Panc1 (cell line): ENCODE data around the gene KCNMA1. TPM values are rescaled to one million over a fixed set of nuclear protein-coding genes. Genes with fewer than 3 reads are reported as not detected.

Experiments used
- ATAC-seq: fragments of 200-7000 bp; cut with Tn5 transposase; 2 replicates; pipeline ENCODE4 v1.9.1; 2020; ENCODE audit warnings: mild to moderate bottlenecking, moderate library complexity
- BruUV-seq: library from RNA; stranded (reverse); fragments of 400-500 nt; replicated peaks from 2 replicates; lab custom pipeline; 2021; lab: Mats Ljungman, UMichigan
- CTCF ChIA-PET: fragments of 300-600 bp; sonication (Branson Sonifier 250); formaldehyde crosslinking; loops from one replicate; lab custom pipeline; 2022; ENCODE audit warnings: antibody characterized with exemption; lab: Charles Lee
- POLR2A ChIA-PET: fragments of 300-600 bp; sonication (Branson Sonifier 250); formaldehyde crosslinking; loops from one replicate; lab custom pipeline; 2022; ENCODE audit warnings: antibody characterized with exemption; lab: Charles Lee
- DNase-seq: peaks from one replicate; pipeline ENCODE4 v3.0.0-alpha.2; 2010; ENCODE audit warnings: low read depth, low spot score
- H3K27ac ChIP-seq: 2 replicates; pipeline ENCODE4 v1.5.1; 2011; ENCODE audit warnings: mild to moderate bottlenecking, low read length, inconsistent platforms
- H3K27me3 ChIP-seq: fragments of 200-500 bp; sonication (Bioruptor generic); 2 replicates; pipeline ENCODE4 v1.6.0; 2014; ENCODE audit warnings: low read length, inconsistent platforms; ENCODE audit not compliant: control insufficient read depth, insufficient read depth
- H3K36me3 ChIP-seq: fragments of 200-500 bp; sonication (Bioruptor generic); 2 replicates; pipeline ENCODE4 v1.5.1; 2014; ENCODE audit warnings: inconsistent platforms, mild to moderate bottlenecking, low read length, moderate library complexity; ENCODE audit not compliant: control insufficient read depth, insufficient read depth
- H3K4me1 ChIP-seq: 2 replicates; pipeline ENCODE4 v1.5.1; 2011; ENCODE audit warnings: inconsistent platforms, mild to moderate bottlenecking, low read length, moderate library complexity; ENCODE audit not compliant: control insufficient read depth, insufficient read depth
- H3K4me3 ChIP-seq, 2 experiments: 2 replicates each; pipeline ENCODE4 v1.5.1; 2011 to 2012; ENCODE audit warnings: low read depth in 2 of 2, low read length in 2 of 2, mild to moderate bottlenecking in 2 of 2, inconsistent platforms in 1 of 2, moderate library complexity in 1 of 2
- H3K9me3 ChIP-seq: fragments of 200-500 bp; sonication (Bioruptor generic); 2 replicates; pipeline ENCODE4 v1.5.1; 2014; ENCODE audit warnings: low read depth, mild to moderate bottlenecking, inconsistent platforms, low read length, moderate library complexity; ENCODE audit not compliant: control insufficient read depth, insufficient read depth
- POLR2AphosphoS5 ChIP-seq: IDR thresholded peaks from 2 replicates; pipeline ENCODE4 v1.6.1; 2012; ENCODE audit warnings: mild to moderate bottlenecking, low read depth, low read length, moderate library complexity
- SIN3A ChIP-seq: IDR thresholded peaks from 2 replicates; pipeline ENCODE4 v1.6.1; 2012; ENCODE audit warnings: low read depth, mild to moderate bottlenecking, low read length, moderate library complexity, borderline replicate concordance; ENCODE audit not compliant: insufficient read depth
- TCF7L2 ChIP-seq: IDR thresholded peaks from 2 replicates; pipeline ENCODE4 v1.6.1; 2011; ENCODE audit warnings: mild to moderate bottlenecking, low read depth, low read length, inconsistent platforms
- in situ Hi-C: cut with HindIII; loops from 2 replicates; pipeline ENCODE4 v1.10.0; 2016; ENCODE audit warnings: low sequenced_read_pairs, low pct_unique_long_range_greater_than_20kb
- intact Hi-C: fragments of 100-400 bp; cut with micrococcal nuclease; formaldehyde crosslinking; loops from one replicate; pipeline ENCODE4 v1.10.0; 2022; ENCODE audit not compliant: unreplicated experiment
- total RNA-seq: library from RNA; stranded (reverse); gene quantifications from one replicate; pipeline ENCODE4 v1.2.1, GENCODE V29; 2021; ENCODE audit not compliant: unreplicated experiment
- TF ChIP-seq, protein P1 (sequence below): fragments of 450-650 bp; IDR thresholded peaks from 2 replicates; pipeline ENCODE4 v1.5.1; 2017; ENCODE audit warnings: mild to moderate bottlenecking
- TF ChIP-seq, protein P2 (sequence below), 2 experiments: IDR thresholded peaks; 2 replicates each; pipeline ENCODE4 v1.6.1; 2011 to 2012; ENCODE audit warnings: low read depth in 2 of 2, control low read depth in 1 of 2, low read length in 1 of 2, mild to moderate bottlenecking in 1 of 2, moderate library complexity in 1 of 2; ENCODE audit not compliant: insufficient read depth in 1 of 2

Gene KCNMA1
- total RNA-seq, 1 experiment from 2014 or later = 91.9 TPM

DNA sequence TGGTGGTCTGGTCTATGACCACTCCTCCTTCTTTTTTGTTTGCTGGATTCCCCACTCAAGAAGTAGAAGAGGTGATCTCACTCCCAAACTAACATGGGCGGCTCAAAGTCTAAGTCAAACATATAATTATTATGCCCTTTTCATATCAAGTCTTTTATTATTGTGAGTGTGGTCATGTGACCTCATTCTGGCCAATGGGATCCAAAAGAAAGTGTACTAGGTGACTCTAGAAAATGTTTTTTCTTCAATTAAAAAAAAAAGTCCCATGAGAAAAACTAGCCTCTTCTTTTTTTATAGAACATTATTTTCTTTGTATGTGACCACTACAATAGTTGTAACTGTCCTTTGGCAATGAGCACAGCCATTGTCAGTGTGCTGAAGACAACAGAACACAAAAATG lies 772.7 kb downstream of the KCNMA1 start:
- Histone ChIP-seq H3K27me3 (peaks cover 8% of the 10 kb centered on the region), H3K4me3 (no peak overlapping the region), H3K4me1 (no peaks in the 10 kb centered on the region), H3K9me3 (no peaks in the 10 kb centered on the region), H3K27ac (no peak overlapping the region), H3K36me3 (no peaks in the 10 kb centered on the region)
- TF ChIP-seq, protein P1, sequence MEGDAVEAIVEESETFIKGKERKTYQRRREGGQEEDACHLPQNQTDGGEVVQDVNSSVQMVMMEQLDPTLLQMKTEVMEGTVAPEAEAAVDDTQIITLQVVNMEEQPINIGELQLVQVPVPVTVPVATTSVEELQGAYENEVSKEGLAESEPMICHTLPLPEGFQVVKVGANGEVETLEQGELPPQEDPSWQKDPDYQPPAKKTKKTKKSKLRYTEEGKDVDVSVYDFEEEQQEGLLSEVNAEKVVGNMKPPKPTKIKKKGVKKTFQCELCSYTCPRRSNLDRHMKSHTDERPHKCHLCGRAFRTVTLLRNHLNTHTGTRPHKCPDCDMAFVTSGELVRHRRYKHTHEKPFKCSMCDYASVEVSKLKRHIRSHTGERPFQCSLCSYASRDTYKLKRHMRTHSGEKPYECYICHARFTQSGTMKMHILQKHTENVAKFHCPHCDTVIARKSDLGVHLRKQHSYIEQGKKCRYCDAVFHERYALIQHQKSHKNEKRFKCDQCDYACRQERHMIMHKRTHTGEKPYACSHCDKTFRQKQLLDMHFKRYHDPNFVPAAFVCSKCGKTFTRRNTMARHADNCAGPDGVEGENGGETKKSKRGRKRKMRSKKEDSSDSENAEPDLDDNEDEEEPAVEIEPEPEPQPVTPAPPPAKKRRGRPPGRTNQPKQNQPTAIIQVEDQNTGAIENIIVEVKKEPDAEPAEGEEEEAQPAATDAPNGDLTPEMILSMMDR = no peak
- no peak for TF ChIP-seq TCF7L2
- TF ChIP-seq, protein P2, sequence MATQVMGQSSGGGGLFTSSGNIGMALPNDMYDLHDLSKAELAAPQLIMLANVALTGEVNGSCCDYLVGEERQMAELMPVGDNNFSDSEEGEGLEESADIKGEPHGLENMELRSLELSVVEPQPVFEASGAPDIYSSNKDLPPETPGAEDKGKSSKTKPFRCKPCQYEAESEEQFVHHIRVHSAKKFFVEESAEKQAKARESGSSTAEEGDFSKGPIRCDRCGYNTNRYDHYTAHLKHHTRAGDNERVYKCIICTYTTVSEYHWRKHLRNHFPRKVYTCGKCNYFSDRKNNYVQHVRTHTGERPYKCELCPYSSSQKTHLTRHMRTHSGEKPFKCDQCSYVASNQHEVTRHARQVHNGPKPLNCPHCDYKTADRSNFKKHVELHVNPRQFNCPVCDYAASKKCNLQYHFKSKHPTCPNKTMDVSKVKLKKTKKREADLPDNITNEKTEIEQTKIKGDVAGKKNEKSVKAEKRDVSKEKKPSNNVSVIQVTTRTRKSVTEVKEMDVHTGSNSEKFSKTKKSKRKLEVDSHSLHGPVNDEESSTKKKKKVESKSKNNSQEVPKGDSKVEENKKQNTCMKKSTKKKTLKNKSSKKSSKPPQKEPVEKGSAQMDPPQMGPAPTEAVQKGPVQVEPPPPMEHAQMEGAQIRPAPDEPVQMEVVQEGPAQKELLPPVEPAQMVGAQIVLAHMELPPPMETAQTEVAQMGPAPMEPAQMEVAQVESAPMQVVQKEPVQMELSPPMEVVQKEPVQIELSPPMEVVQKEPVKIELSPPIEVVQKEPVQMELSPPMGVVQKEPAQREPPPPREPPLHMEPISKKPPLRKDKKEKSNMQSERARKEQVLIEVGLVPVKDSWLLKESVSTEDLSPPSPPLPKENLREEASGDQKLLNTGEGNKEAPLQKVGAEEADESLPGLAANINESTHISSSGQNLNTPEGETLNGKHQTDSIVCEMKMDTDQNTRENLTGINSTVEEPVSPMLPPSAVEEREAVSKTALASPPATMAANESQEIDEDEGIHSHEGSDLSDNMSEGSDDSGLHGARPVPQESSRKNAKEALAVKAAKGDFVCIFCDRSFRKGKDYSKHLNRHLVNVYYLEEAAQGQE (IDR thresholded peaks at IDR 0.05; ENCODE audit: insufficient read depth in 1 of 2, low read depth in 2 of 2, low read length in 1 of 2) = no peak
- TF ChIP-seq POLR2AphosphoS5 = no peak
- TF ChIP-seq SIN3A = no peak
- no TSS peak for BruUV-seq
- intact Hi-C loops (no loop called here), in situ Hi-C loops (no loop called here)
- POLR2A ChIA-PET = no interaction called here
- CTCF ChIA-PET = no interaction called here
- DNase-seq (no peak), ATAC-seq (no peak)

GRCh38 chr10:76858721-76859120 lies 778.9 kb downstream of the KCNMA1 start:
- H3K4me3 ChIP-seq = no peak overlapping the region
- H3K36me3 ChIP-seq = no peaks in the 10 kb centered on the region
- POLR2A ChIA-PET = no interaction called here
- BruUV-seq = no TSS peak
- TF ChIP-seq TCF7L2 (no peak), SIN3A (no peak), POLR2AphosphoS5 (no peak)
- TF ChIP-seq, protein P1 = no peak
- TF ChIP-seq, protein P2 (IDR thresholded peaks at IDR 0.05; ENCODE audit: insufficient read depth in 1 of 2, low read depth in 2 of 2, low read length in 1 of 2) = no peak
- ATAC-seq (no peak), DNase-seq (no peak)
- CTCF ChIA-PET = no interaction called here
- intact Hi-C loops (no loop called here), in situ Hi-C loops (no loop called here)
- no peaks in the 10 kb centered on the region for H3K9me3 ChIP-seq
- H3K27me3 ChIP-seq = peaks cover 5% of the 10 kb centered on the region
- H3K4me1 ChIP-seq = no peaks in the 10 kb centered on the region
- H3K27ac ChIP-seq = no peak overlapping the region
